GM23248 (cell line): ENCODE measurements around the gene IQSEC1.

ENCODE experiments used
- EZH2 ChIP-seq: fragments of 200-600 bp; sonication (generic); IDR thresholded peaks from 2 replicates; pipeline ENCODE4 v1.6.1; 2018; ENCODE audit warnings: antibody characterized with exemption, mild to moderate bottlenecking; ENCODE audit not compliant: insufficient read depth, poor library complexity, severe bottlenecking
- EZH2phosphoT487 ChIP-seq: fragments of 200-600 bp; sonication (generic); IDR thresholded peaks from 2 replicates; pipeline ENCODE4 v1.6.1; 2018; ENCODE audit warnings: antibody characterized with exemption, moderate library complexity, mild to moderate bottlenecking, low read depth; ENCODE audit not compliant: insufficient read depth

- TF ChIP-seq EZH2phosphoT487 (no peak), EZH2 (no peak)
Measured at GRCh38 chr3:13104511-13104910, 31.3 kb upstream of the IQSEC1 start.
